ENCODE results near the gene CFAP73. TPM values are rescaled to one million over a fixed set of nuclear protein-coding genes. Genes with fewer than 3 reads are reported as not detected.

The CFAP73 gene
- total and polyA plus RNA-seq, 8 donors = 0.44 to 5.7 (median 1.6) TPM; not detected in 4

DNA sequence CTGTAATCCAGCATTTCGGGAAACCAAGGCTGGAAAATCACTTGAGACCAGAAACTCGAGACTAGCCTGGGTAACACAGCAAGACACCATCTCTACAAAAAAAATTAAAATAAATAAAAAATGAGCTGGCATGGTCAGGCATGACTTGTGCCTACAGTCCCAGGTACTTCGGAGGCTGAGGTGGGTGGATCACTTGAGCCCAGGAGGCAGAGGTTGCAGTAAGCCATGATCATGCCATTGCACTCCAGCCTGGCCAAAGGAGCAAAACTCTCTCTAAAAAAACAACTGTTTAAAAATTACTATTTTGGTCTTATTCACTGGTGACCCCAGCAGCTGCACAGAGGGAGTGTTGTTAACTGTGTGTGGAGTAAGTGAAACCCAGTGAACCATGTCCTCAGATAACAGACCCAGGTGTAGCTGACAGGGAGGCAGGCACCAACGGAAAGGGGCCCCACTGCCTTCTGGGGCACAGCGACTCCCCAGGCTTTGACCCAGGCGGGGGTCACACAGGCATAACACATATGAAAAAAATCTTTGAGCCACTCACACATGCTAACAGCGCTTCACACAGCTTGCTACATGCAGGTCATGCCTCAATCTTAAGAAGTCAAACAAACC is 23.7 kb downstream of the CFAP73 start:
- peaks cover 92 to 100% (median 100%) of the 10 kb centered on the region in 4 donors for H3K36me3 ChIP-seq
- H3K9me3 ChIP-seq = peaks cover 0 to 4% (median 0%) of the 10 kb centered on the region in 4 donors
- DNase-seq = peak in 1 of 2 donors; percentile 26
- TF ChIP-seq, protein P1, sequence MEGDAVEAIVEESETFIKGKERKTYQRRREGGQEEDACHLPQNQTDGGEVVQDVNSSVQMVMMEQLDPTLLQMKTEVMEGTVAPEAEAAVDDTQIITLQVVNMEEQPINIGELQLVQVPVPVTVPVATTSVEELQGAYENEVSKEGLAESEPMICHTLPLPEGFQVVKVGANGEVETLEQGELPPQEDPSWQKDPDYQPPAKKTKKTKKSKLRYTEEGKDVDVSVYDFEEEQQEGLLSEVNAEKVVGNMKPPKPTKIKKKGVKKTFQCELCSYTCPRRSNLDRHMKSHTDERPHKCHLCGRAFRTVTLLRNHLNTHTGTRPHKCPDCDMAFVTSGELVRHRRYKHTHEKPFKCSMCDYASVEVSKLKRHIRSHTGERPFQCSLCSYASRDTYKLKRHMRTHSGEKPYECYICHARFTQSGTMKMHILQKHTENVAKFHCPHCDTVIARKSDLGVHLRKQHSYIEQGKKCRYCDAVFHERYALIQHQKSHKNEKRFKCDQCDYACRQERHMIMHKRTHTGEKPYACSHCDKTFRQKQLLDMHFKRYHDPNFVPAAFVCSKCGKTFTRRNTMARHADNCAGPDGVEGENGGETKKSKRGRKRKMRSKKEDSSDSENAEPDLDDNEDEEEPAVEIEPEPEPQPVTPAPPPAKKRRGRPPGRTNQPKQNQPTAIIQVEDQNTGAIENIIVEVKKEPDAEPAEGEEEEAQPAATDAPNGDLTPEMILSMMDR (IDR thresholded peaks at IDR 0.05) = no peak
- no peak for TF ChIP-seq POLR2AphosphoS5 (IDR thresholded peaks at IDR 0.05)
- TF ChIP-seq EP300 (IDR thresholded peaks at IDR 0.05) = no peak
- no peak for TF ChIP-seq POLR2A (IDR thresholded peaks at IDR 0.05)
- H3K4me1 ChIP-seq = peaks cover 0 to 3% (median 0%) of the 10 kb centered on the region in 4 donors
- WGBS, 5 donors = 83 to 94% (median 91%) methylated on average over 7 of the region's 7 CpGs
- intact Hi-C loops (cut with DNase I; ENCODE audit: low total_unique reads) = loop anchor here (5.0 kb wide), 1 partner anchor 126 kb away; no protein-coding TSS in a partner anchor
- no peak overlapping the region for H3K27ac ChIP-seq
- no peaks in the 10 kb centered on the region for H3K27me3 ChIP-seq
- no peak overlapping the region for H3K4me3 ChIP-seq

DNA sequence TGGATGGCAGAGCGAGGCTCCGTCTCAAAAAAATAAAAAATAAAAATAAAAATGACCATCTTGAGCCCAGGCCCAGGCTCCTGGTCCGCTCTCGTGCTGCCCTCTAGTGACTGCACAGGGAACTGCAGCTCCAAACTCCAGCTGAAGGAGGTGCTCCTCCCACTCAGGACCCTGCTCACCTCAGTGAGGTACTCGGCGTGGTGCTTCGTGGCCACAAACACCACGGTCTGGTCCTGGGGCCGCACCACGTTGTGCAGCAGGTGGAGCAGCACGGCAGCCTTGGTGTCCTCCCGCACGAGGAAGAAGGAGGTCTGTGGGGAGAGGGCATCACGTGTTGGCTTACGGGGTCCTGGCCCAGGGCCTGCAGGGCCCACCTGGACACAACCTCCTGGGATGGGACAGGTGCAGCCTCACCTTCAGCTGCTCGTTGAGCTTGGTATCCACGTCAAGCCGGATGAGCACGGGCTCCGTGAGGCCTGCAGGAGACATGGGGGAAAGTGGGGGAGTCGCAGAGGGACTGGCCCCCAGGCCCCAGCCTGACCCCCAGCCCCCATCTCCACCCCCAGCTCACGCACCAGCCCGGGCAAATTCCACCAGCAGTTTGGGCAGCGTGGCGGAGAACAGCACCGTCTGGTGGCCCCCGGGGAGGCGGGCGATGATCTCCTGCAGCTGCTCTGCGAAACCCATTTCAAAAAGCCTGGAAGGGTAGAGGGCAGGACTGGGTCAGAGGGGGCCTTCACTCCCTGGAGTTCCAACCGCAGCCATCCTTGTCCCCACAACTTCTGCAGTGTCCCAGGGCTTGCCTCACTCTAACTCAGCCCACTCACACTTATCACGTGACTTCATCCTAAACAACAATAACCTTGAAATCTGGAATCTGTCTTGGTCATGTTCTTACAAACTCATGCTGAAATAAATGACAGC is 25.2 kb downstream of the CFAP73 start:
- DNase-seq = peak; percentile 79 to 87
- 53 to 63% (median 59%) methylated on average over 16 to 32 of the region's 32 CpGs for WGBS, 5 donors
- intact Hi-C loops (cut with DNase I; ENCODE audit: low total_unique reads) = loop anchor here (5.0 kb wide), 1 partner anchor 127 kb away; no protein-coding TSS in a partner anchor

DNA sequence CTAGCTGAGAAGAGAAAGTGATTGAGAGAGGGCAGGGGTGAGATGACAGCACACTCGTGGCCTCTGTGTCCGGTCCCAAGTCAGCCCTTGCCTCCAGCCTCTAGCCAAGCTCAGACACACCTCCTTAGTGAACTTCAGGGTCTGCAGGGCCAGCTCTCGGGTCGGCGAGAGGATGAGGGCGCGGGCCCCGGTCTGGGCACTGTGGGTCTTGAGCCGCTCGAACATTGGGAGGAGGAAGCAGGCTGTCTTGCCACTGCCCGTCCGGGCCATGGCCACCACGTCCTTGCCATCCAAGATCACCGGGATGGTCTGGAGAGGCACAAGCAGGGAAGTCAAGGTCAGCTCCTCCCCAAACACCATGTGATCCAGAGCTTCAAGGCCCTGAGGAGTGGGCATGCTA is 29.5 kb downstream of the CFAP73 start:
- no peak for TF ChIP-seq POLR2AphosphoS5 (IDR thresholded peaks at IDR 0.05)
- Histone ChIP-seq H3K4me1 (peaks cover 5 to 27% (median 12%) of the 10 kb centered on the region in 4 donors), H3K4me3 (no peak overlapping the region), H3K27me3 (no peaks in the 10 kb centered on the region), H3K9me3 (peaks cover 0 to 4% (median 0%) of the 10 kb centered on the region in 4 donors), H3K27ac (no peak overlapping the region), H3K36me3 (peaks cover 60 to 86% (median 74%) of the 10 kb centered on the region in 4 donors)
- intact Hi-C loops (cut with DNase I; ENCODE audit: low total_unique reads) = no loop called here
- 94 to 98% (median 95%) methylated on average over 10 to 14 of the region's 14 CpGs for WGBS, 5 donors
- no peak for DNase-seq

More for the DNA sequence above, 25.2 kb downstream of the CFAP73 start:
- peaks cover 0 to 3% (median 0%) of the 10 kb centered on the region in 4 donors for H3K4me1 ChIP-seq
- H3K4me3 ChIP-seq = no peak overlapping the region
- H3K36me3 ChIP-seq = peaks cover 90 to 100% (median 100%) of the 10 kb centered on the region in 4 donors
- TF ChIP-seq, protein P1 (IDR thresholded peaks at IDR 0.05) = peak in 5 of 7 experiments; percentile 89 to 99 (median 98)
- no peak for TF ChIP-seq POLR2A (IDR thresholded peaks at IDR 0.05)
- H3K27ac ChIP-seq = no peak overlapping the region
- H3K9me3 ChIP-seq = peaks cover 0 to 4% (median 0%) of the 10 kb centered on the region in 4 donors
- H3K27me3 ChIP-seq = no peaks in the 10 kb centered on the region

DNA sequence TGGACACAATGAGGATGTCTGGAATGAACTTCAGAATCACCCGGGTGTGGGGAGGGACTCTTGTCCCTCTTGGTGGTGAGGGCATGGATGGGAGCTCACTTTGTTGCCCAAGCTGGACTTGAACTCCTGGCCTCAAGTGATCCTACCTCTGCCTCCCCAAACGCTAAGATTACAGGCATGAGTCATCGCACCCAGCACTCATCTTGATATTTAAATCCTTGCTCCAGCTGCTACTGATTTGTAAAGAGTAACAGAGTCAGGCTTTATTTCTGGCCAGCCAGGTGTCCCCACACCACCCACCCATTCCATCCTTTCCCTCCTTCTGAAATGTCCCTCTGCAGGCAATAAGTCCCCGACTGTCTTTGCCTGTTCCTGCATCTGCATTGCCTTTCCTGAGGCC is 30.8 kb downstream of the CFAP73 start:
- Histone ChIP-seq H3K27ac (no peak overlapping the region), H3K36me3 (peaks cover 51 to 73% (median 61%) of the 10 kb centered on the region in 4 donors), H3K4me1 (peaks cover 11 to 33% (median 15%) of the 10 kb centered on the region in 4 donors), H3K4me3 (no peak overlapping the region), H3K27me3 (no peaks in the 10 kb centered on the region), H3K9me3 (peaks cover 0 to 4% (median 0%) of the 10 kb centered on the region in 4 donors)
- 67 to 78% (median 70%) methylated on average over 4 of the region's 4 CpGs for WGBS, 5 donors
- DNase-seq = no peak
- intact Hi-C loops (cut with DNase I; ENCODE audit: low total_unique reads) = no loop called here
- TF ChIP-seq POLR2A (IDR thresholded peaks at IDR 0.05) (no peak), POLR2AphosphoS5 (IDR thresholded peaks at IDR 0.05) (no peak), EP300 (IDR thresholded peaks at IDR 0.05) (no peak)
- TF ChIP-seq, protein P1 (IDR thresholded peaks at IDR 0.05) = no peak
